Mesendoderm (in vitro differentiated cells): Measurements from ENCODE around the gene MYO16.

Experiments
- DNase-seq: peaks from one replicate; pipeline ENCODE4 v3.0.0; 2013
- H2AK5ac ChIP-seq: 2 replicates; pipeline ENCODE4 v1.6.1; 2013; ENCODE audit warnings: low read length, inconsistent platforms
- H2BK120ac ChIP-seq: 2 replicates; pipeline ENCODE4 v1.6.1; 2013; ENCODE audit warnings: low read depth, mild to moderate bottlenecking, low read length, moderate library complexity, mixed read lengths
- H2BK15ac ChIP-seq: replicated peaks from 2 replicates; pipeline ENCODE4 v1.6.1; 2013; ENCODE audit warnings: low read depth, mild to moderate bottlenecking, moderate library complexity
- H2BK5ac ChIP-seq: 2 replicates; pipeline ENCODE4 v1.6.1; 2013; ENCODE audit warnings: low read length, inconsistent platforms
- H3K18ac ChIP-seq: 2 replicates; pipeline ENCODE4 v1.6.1; 2013; ENCODE audit warnings: mild to moderate bottlenecking, low read length, mixed read lengths
- H3K23ac ChIP-seq: one replicate; pipeline ENCODE4 v1.6.1; 2013; ENCODE audit warnings: low read length
- H3K27ac ChIP-seq: 2 replicates; pipeline ENCODE4 v1.5.1; 2013; ENCODE audit warnings: low read depth, mild to moderate bottlenecking, inconsistent platforms, low read length, moderate library complexity
- H3K27me3 ChIP-seq: 2 replicates; pipeline ENCODE4 v1.6.1; 2013; ENCODE audit warnings: low read length, control low read depth, mild to moderate bottlenecking, inconsistent platforms; ENCODE audit not compliant: insufficient read depth, poor library complexity
- H3K36me3 ChIP-seq: 2 replicates; pipeline ENCODE4 v1.6.1; 2013; ENCODE audit warnings: low read length, inconsistent platforms; ENCODE audit not compliant: control insufficient read depth, insufficient read depth
- H3K4ac ChIP-seq: one replicate; pipeline ENCODE4 v1.6.1; 2013; ENCODE audit warnings: low read depth, mild to moderate bottlenecking, low read length, moderate library complexity
- H3K4me1 ChIP-seq: 2 replicates; pipeline ENCODE4 v1.6.1; 2013; ENCODE audit warnings: low read depth, low read length, inconsistent platforms; ENCODE audit not compliant: control insufficient read depth
- H3K4me2 ChIP-seq: 2 replicates; pipeline ENCODE4 v1.6.1; 2013; ENCODE audit warnings: low read length
- H3K4me3 ChIP-seq: 2 replicates; pipeline ENCODE4 v1.5.1; 2013; ENCODE audit warnings: mild to moderate bottlenecking, low read length
- H3K56ac ChIP-seq: one replicate; pipeline ENCODE4 v1.6.1; 2013; ENCODE audit warnings: low read length
- H3K79me1 ChIP-seq: 2 replicates; pipeline ENCODE4 v1.6.1; 2013; ENCODE audit warnings: low read length, inconsistent platforms
- H3K79me2 ChIP-seq: 2 replicates; pipeline ENCODE4 v1.6.1; 2013; ENCODE audit warnings: mild to moderate bottlenecking, low read length; ENCODE audit not compliant: control insufficient read depth, insufficient read depth
- H3K9ac ChIP-seq: 2 replicates; pipeline ENCODE4 v1.6.1; 2013; ENCODE audit warnings: low read length, inconsistent platforms
- H4K5ac ChIP-seq: one replicate; pipeline ENCODE4 v1.6.1; 2013; ENCODE audit warnings: low read length
- H4K8ac ChIP-seq: one replicate; pipeline ENCODE4 v1.6.1; 2013; ENCODE audit warnings: low read depth, mild to moderate bottlenecking, control low read depth, low read length, moderate library complexity
- WGBS: extraction: QIAGEN DNeasy Blood & Tissue Kit; methylation state at CpG from one replicate; pipeline ENCODE4 v1.1.7; 2013; ENCODE audit warnings: low lambda C conversion rate, missing lambda C conversion rate; ENCODE audit not compliant: insufficient coverage; ENCODE audit errors: extremely low coverage; 5-methylcytosine and 5-hydroxymethylcytosine counted together

Gene MYO16

GRCh38 chr13:108797354-108797753, 167.9 kb downstream of the MYO16 start:
- Histone ChIP-seq H2BK15ac (no peak overlapping the region), H4K5ac (no peak overlapping the region), H4K8ac (no peak overlapping the region), H3K4me3 (no peak overlapping the region), H3K4me1 (no peaks in the 10 kb centered on the region), H3K9ac (no peak overlapping the region), H3K36me3 (no peaks in the 10 kb centered on the region), H3K79me1 (no peaks in the 10 kb centered on the region), H3K27ac (no peak overlapping the region), H3K79me2 (no peaks in the 10 kb centered on the region), H3K27me3 (no peaks in the 10 kb centered on the region), H3K4me2 (no peak overlapping the region), H3K23ac (no peak overlapping the region), H3K56ac (no peak overlapping the region), H2AK5ac (no peak overlapping the region), H3K18ac (no peak overlapping the region), H2BK120ac (no peak overlapping the region), H3K4ac (no peak overlapping the region), H2BK5ac (no peak overlapping the region)
- WGBS = no CpG with 5 or more reads among the region's 3 CpGs
- no peak for DNase-seq

- Histone ChIP-seq H2AK5ac (no peak overlapping the region), H3K36me3 (no peaks in the 10 kb centered on the region), H2BK120ac (no peak overlapping the region), H4K5ac (no peak overlapping the region), H3K27ac (no peak overlapping the region), H4K8ac (no peak overlapping the region), H3K27me3 (no peaks in the 10 kb centered on the region), H3K79me1 (no peaks in the 10 kb centered on the region), H3K4me3 (no peak overlapping the region), H3K4ac (no peak overlapping the region), H3K18ac (no peak overlapping the region), H3K4me2 (no peak overlapping the region), H2BK15ac (no peak overlapping the region), H3K56ac (no peak overlapping the region), H3K79me2 (no peaks in the 10 kb centered on the region), H2BK5ac (no peak overlapping the region), H3K9ac (no peak overlapping the region), H3K4me1 (no peaks in the 10 kb centered on the region), H3K23ac (no peak overlapping the region)
- DNase-seq = no peak
Observed at GRCh38 chr13:108807841-108808240, 178.4 kb downstream of the MYO16 start.

- Histone ChIP-seq H2BK120ac (no peak overlapping the region), H3K4me1 (no peaks in the 10 kb centered on the region), H3K4me2 (no peak overlapping the region), H2BK5ac (no peak overlapping the region), H3K27ac (no peak overlapping the region), H3K4ac (no peak overlapping the region), H2AK5ac (no peak overlapping the region), H3K9ac (no peak overlapping the region), H3K23ac (no peak overlapping the region), H3K79me2 (no peaks in the 10 kb centered on the region), H4K8ac (no peak overlapping the region), H3K36me3 (no peaks in the 10 kb centered on the region), H3K79me1 (no peaks in the 10 kb centered on the region), H2BK15ac (no peak overlapping the region), H3K4me3 (no peak overlapping the region), H4K5ac (no peak overlapping the region), H3K18ac (no peak overlapping the region), H3K56ac (no peak overlapping the region), H3K27me3 (no peaks in the 10 kb centered on the region)
- DNase-seq = no peak
- WGBS = no CpG with 5 or more reads among the region's 5 CpGs
Observed at GRCh38 chr13:108812165-108812564, 182.8 kb downstream of the MYO16 start.

- no peak overlapping the region for H3K4me3 ChIP-seq
- no peak overlapping the region for H3K23ac ChIP-seq
- no peak overlapping the region for H4K5ac ChIP-seq
- no peaks in the 10 kb centered on the region for H3K79me1 ChIP-seq
- no peak overlapping the region for H4K8ac ChIP-seq
- no peaks in the 10 kb centered on the region for H3K4me1 ChIP-seq
- H3K79me2 ChIP-seq = no peaks in the 10 kb centered on the region
- no peak overlapping the region for H2BK120ac ChIP-seq
- no peak overlapping the region for H3K27ac ChIP-seq
- H3K18ac ChIP-seq = no peak overlapping the region
- H3K36me3 ChIP-seq = no peaks in the 10 kb centered on the region
- no peak overlapping the region for H3K4ac ChIP-seq
- H3K27me3 ChIP-seq = no peaks in the 10 kb centered on the region
- no peak overlapping the region for H3K56ac ChIP-seq
- H2BK5ac ChIP-seq = no peak overlapping the region
- no peak overlapping the region for H2BK15ac ChIP-seq
- no peak overlapping the region for H3K9ac ChIP-seq
- H3K4me2 ChIP-seq = no peak overlapping the region
- no peak overlapping the region for H2AK5ac ChIP-seq
- no CpG with 5 or more reads among the region's 2 CpGs for WGBS
- DNase-seq = no peak
Observed at GRCh38 chr13:108812661-108813060, 183.2 kb downstream of the MYO16 start.

- H3K9ac ChIP-seq = no peak overlapping the region
- H2AK5ac ChIP-seq = no peak overlapping the region
- no peak overlapping the region for H2BK120ac ChIP-seq
- no peak overlapping the region for H3K4ac ChIP-seq
- no peak overlapping the region for H3K23ac ChIP-seq
- no peak overlapping the region for H2BK5ac ChIP-seq
- H3K27ac ChIP-seq = no peak overlapping the region
- H3K79me2 ChIP-seq = no peaks in the 10 kb centered on the region
- H3K79me1 ChIP-seq = no peaks in the 10 kb centered on the region
- H2BK15ac ChIP-seq = no peak overlapping the region
- no peak overlapping the region for H3K4me2 ChIP-seq
- H4K8ac ChIP-seq = no peak overlapping the region
- WGBS = no CpG with 5 or more reads among the region's 2 CpGs
- H3K56ac ChIP-seq = no peak overlapping the region
- H3K18ac ChIP-seq = no peak overlapping the region
- DNase-seq = no peak
- H3K36me3 ChIP-seq = no peaks in the 10 kb centered on the region
- H4K5ac ChIP-seq = no peak overlapping the region
- H3K4me3 ChIP-seq = no peak overlapping the region
- no peaks in the 10 kb centered on the region for H3K4me1 ChIP-seq
- no peaks in the 10 kb centered on the region for H3K27me3 ChIP-seq
Observed at GRCh38 chr13:108813587-108814170, 184.3 kb downstream of the MYO16 start.

GRCh38 chr13:108816375-108816774, 187.0 kb downstream of the MYO16 start:
- no peak overlapping the region for H4K8ac ChIP-seq
- H2BK5ac ChIP-seq = no peak overlapping the region
- no peak overlapping the region for H3K4ac ChIP-seq
- H2AK5ac ChIP-seq = no peak overlapping the region
- H3K18ac ChIP-seq = no peak overlapping the region
- H4K5ac ChIP-seq = no peak overlapping the region
- H3K9ac ChIP-seq = no peak overlapping the region
- H3K27me3 ChIP-seq = no peaks in the 10 kb centered on the region
- H3K4me3 ChIP-seq = no peak overlapping the region
- no peak overlapping the region for H3K56ac ChIP-seq
- no CpG with 5 or more reads among the region's 8 CpGs for WGBS
- no peak overlapping the region for H2BK120ac ChIP-seq
- no peak overlapping the region for H3K23ac ChIP-seq
- H2BK15ac ChIP-seq = no peak overlapping the region
- no peaks in the 10 kb centered on the region for H3K36me3 ChIP-seq
- no peak overlapping the region for H3K27ac ChIP-seq
- H3K4me1 ChIP-seq = no peaks in the 10 kb centered on the region
- DNase-seq = peak; percentile 2
- H3K4me2 ChIP-seq = no peak overlapping the region
- H3K79me1 ChIP-seq = no peaks in the 10 kb centered on the region
- no peaks in the 10 kb centered on the region for H3K79me2 ChIP-seq
